ENCODE data around the gene REST. TPM values are rescaled to one million over a fixed set of nuclear protein-coding genes. Genes with fewer than 3 reads are reported as not detected.

Gene REST
- total and polyA plus RNA-seq, 2 donors (not counting 3 experiments of a cell fraction or from before 2014, with no cell fraction given) = 7.0 to 45.9 TPM

DNA sequence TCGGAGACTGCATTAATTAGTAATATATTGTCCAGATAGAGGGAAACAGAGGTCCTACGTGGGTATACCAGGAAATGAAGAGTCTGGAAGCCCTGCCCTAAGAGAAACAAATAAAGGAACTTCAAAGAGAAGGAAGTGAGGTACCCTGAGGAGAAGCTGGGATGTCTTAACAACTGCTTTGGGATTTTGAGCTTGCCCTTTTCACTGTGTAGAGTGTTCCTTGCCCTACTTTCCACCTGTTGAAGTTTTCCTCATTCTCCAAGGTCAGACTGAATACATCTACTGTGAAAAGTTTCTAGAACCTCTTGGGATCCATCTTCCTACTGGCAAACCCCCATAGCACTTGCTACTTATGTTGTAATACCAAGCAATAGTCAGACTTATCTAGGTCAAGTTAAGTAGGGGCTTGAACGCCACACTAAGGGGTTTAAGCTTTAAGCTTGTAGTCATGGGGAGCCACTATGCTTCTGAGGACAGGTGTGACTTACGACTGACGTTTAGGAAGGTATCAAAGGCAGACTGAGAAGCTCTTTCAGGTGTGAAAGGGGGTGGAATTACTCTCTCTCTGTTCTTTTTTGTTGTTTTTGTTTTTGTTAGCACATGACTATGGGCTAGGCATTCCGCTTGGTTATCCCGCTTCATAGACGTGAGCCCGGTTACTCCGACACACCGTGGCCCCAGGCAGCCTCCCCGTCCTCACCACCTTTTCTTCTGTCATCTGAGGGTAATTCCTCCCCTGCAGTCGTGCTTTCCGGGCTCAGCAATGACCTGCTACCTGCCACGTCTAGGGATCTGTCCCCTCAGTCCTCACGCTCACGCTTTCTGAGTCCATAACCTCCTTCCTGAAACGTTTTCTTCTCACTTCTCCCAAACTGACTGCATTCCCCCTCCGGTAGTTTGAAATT is 959 bp upstream of the REST start:
- H3K9ac ChIP-seq (replicated peaks; ENCODE audit: extremely low read depth, insufficient read depth, low read length) = no peak overlapping the region
- H2AFZ ChIP-seq (ENCODE audit: low read depth, low read length) = peak overlapping the region; percentile 49
- peaks cover 0 to 2% of the 10 kb centered on the region in 2 experiments for H3K36me3 ChIP-seq (ENCODE audit: control insufficient read depth in 2 of 2, extremely low read depth in 1 of 2, insufficient read depth in 2 of 2, low read length in 2 of 2)
- BruUV-seq (replicated peaks) = no TSS peak
- TF ChIP-seq JUN (IDR thresholded peaks at IDR 0.05; ENCODE audit: borderline replicate concordance, insufficient read depth, insufficient read length, low read depth) (no peak), MYC (IDR thresholded peaks at IDR 0.05; ENCODE audit: low read depth, low read length) (no peak), POLR2A (IDR thresholded peaks at IDR 0.05; ENCODE audit: low read depth, low read length) (no peak), FOS (IDR thresholded peaks at IDR 0.05; ENCODE audit: borderline replicate concordance, insufficient read depth, low read length) (no peak), POLR2AphosphoS5 (IDR thresholded peaks at IDR 0.05; ENCODE audit: insufficient read depth, low read depth, low read length) (no peak), EZH2 (IDR thresholded peaks at IDR 0.05; ENCODE audit: borderline replicate concordance, low read depth, low read length, severe bottlenecking) (no peak), GATA2 (IDR thresholded peaks at IDR 0.05; ENCODE audit: insufficient read depth, insufficient read length, low read depth, low read length) (no peak)
- TF ChIP-seq, protein P1, sequence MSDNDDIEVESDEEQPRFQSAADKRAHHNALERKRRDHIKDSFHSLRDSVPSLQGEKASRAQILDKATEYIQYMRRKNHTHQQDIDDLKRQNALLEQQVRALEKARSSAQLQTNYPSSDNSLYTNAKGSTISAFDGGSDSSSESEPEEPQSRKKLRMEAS (IDR thresholded peaks at IDR 0.05; ENCODE audit: insufficient read depth, insufficient read length) = no peak
- H3K4me3 ChIP-seq (replicated peaks in 1 of 3; ENCODE audit: insufficient read depth in 1 of 3, low read depth in 1 of 3, low read length in 3 of 3) = peak overlapping the region in 1 of 3 experiments; percentile 47
- H4K20me1 ChIP-seq (replicated peaks; ENCODE audit: control insufficient read depth, extremely low read depth, insufficient read depth, low read length) = peaks cover 3% of the 10 kb centered on the region
- H3K4me2 ChIP-seq (ENCODE audit: insufficient read depth, low read length) = peak overlapping the region; percentile 71
- H3K27ac ChIP-seq (ENCODE audit: insufficient read depth, low read depth, low read length) = no peak overlapping the region
- FAIRE-seq = no peak
- H3K9me1 ChIP-seq (replicated peaks; ENCODE audit: control insufficient read depth, extremely low read depth, insufficient read depth, low read length) = no peaks in the 10 kb centered on the region
- peaks cover 17% of the 10 kb centered on the region for H3K4me1 ChIP-seq (ENCODE audit: control insufficient read depth, extremely low read depth, insufficient read depth, low read length)
- peaks cover 30% of the 10 kb centered on the region for H3K79me2 ChIP-seq (ENCODE audit: control insufficient read depth, insufficient read depth, low read length)
- dilution Hi-C loops (cut with MboI; ENCODE audit: extremely low pct_ligation_motif_present, low sequenced_read_pairs) = no loop called here
- intact Hi-C loops (cut with micrococcal nuclease) = loop anchor here (1.0 kb wide), 1 partner anchor 52 kb away; no protein-coding TSS in a partner anchor
- no peaks in the 10 kb centered on the region for H3K9me3 ChIP-seq (replicated peaks; ENCODE audit: control insufficient read depth, insufficient read depth, low read length)
- no peak for DNase-seq (ENCODE audit: low read depth, low spot score)
- CTCF ChIA-PET = interaction anchor here (0.9 to 1.6 kb wide), 4 partner anchors 54 to 102 kb away, joined by 3 to 5 read pairs (median 4); partner anchors contain the start of gene NOA1
- H3K27me3 ChIP-seq (ENCODE audit: control insufficient read depth in 2 of 2, insufficient read depth in 2 of 2, low read length in 2 of 2) = peaks cover 4 to 6% of the 10 kb centered on the region in 2 experiments
- POLR2A ChIA-PET = interaction anchor here (0.8 to 1.1 kb wide), 3 partner anchors 25 to 72 kb away, joined by 3 to 5 read pairs (median 5); partner anchors contain the start of gene POLR2B

All from endothelial cell of umbilical vein (primary cell).